Activated T-helper 1 cell treated with anti-CD3 and anti-CD28 coated beads, Interleukin-12 subunit alpha, Interleukin-12 subunit beta, Interleukin-2, Interleukin-4 antibody, amounts not matched to agents 30 ng/mL and 10 ng/mL and 1 ng/mL, durations not matched to agents 14 hours and 24 hours and 36 hours (primary cell): ENCODE measurements around the gene BASP1. TPM values are rescaled to one million over a fixed set of nuclear protein-coding genes. Genes with fewer than 3 reads are reported as not detected.
"Not testable (repeated sequence)": the region's sequence is repeated elsewhere in the genome, so short reads cannot be mapped to it uniquely, and the experiment has no call there.

ENCODE experiments used
- DNase-seq: peaks from one replicate; pipeline ENCODE4 v3.0.0; 2021; ENCODE audit warnings: low spot score
- H3K27ac Mint-ChIP-seq: one replicate; pipeline ENCODE4 v1.8.0; 2021; ENCODE audit warnings: mild to moderate bottlenecking, mixed read lengths
- H3K27me3 Mint-ChIP-seq: one replicate; pipeline ENCODE4 v1.8.0; 2022; ENCODE audit warnings: mild to moderate bottlenecking, moderate library complexity, mixed read lengths; ENCODE audit not compliant: insufficient read depth
- H3K36me3 Mint-ChIP-seq: one replicate; pipeline ENCODE4 v1.8.0; 2021; ENCODE audit warnings: low read depth, mixed read lengths
- H3K4me1 Mint-ChIP-seq: one replicate; pipeline ENCODE4 v1.8.0; 2021; ENCODE audit warnings: low read depth, mixed read lengths
- H3K4me3 Mint-ChIP-seq: one replicate; pipeline ENCODE4 v1.8.0; 2021; ENCODE audit warnings: mild to moderate bottlenecking, moderate library complexity, mixed read lengths
- H3K9me3 Mint-ChIP-seq: one replicate; pipeline ENCODE4 v1.8.0; 2021; ENCODE audit warnings: mixed read lengths
- intact Hi-C: fragments of 100-400 bp; cut with micrococcal nuclease; formaldehyde crosslinking; loops from one replicate; pipeline ENCODE4 v1.15.1; 2024
- total RNA-seq: library from RNA; stranded (reverse); gene quantifications from 2 replicates; pipeline ENCODE4 v1.2.3, GENCODE V29; 2022

Gene BASP1
- total RNA-seq, 1 donor from 2014 or later = 1.0 TPM

DNA sequence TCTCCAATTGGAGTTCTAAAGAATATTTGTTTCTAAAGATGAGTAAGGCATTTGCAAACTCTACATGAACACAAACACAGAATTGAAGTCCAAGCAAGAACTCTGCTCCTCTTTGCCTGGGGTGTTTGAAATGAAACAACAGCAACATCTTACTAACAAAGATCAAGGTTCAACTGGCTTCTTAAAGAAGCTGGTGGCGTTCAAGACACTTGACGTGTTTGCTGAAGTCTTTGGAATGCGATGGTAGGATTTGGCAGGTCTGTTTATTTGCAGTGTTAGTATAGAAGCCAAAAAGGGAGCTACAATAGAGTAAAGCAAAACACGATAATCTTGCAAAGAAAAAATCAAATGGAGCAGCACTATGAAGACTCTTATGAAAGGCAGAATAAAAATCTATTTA is 94.9 kb downstream of the BASP1 start:
- Mint-ChIP-seq H3K36me3 (no peaks in the 10 kb centered on the region), H3K4me3 (no peak overlapping the region), H3K9me3 (peaks cover 8% of the 10 kb centered on the region), H3K27me3 (peaks cover 2% of the 10 kb centered on the region), H3K27ac (no peak overlapping the region), H3K4me1 (no peaks in the 10 kb centered on the region)
- intact Hi-C loops = no loop called here
- no peak for DNase-seq

DNA sequence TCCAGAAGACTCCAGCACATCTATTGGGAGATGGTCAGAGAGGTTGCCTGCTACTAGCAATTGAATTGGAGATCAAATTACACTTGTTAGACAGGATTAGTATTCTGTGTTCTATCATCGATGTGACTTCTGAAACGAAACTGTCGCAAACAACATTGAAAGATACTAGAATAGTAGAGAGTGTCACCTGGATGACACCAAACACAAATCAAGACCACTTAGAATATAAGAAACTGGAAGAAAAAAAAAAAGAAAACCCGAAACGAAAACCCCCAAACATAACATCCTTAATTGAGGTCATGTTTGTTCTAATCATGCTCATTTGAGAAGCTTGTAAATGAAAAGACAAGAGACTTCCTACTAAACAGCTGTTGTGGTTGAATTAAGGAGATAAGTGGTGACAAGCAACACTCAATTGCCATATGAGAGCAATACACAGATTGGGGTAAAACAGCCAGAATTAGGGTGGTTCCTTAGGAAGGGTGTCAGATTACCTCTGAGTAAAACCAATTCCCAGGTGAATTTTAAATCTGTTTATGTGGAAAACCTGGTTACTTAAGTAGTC is 97.6 kb downstream of the BASP1 start:
- Mint-ChIP-seq H3K9me3 (peaks cover 4% of the 10 kb centered on the region), H3K4me3 (no peak overlapping the region), H3K36me3 (no peaks in the 10 kb centered on the region), H3K4me1 (no peaks in the 10 kb centered on the region), H3K27ac (no peak overlapping the region), H3K27me3 (peaks cover 2% of the 10 kb centered on the region)
- intact Hi-C loops = no loop called here
- DNase-seq = no peak

DNA sequence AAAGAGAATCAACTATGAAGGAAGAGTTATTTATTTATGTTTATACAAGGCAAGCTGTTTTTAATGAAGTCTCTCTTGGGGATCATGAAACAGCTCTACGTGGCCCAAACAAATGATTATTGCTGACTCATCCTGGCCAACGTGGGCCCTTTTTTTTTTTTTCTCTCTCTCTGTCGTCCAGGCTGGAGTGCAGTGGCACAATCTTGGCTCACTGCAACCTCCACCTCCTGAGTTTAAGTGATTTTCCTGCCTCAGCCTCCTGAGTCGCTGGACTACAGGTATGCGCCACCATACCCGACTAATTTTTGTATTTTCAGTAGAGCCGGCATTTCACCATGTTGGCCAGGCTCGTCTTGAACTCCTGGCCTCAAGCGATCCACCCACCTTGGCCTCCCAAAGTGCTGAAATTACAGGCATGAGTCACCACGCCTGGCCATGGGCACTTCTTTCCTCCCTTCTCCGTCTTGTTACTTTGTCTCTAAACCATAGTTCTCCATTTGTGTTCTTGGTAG is 98.3 kb downstream of the BASP1 start:
- peaks cover 2% of the 10 kb centered on the region for H3K27me3 Mint-ChIP-seq
- H3K9me3 Mint-ChIP-seq = peaks cover 10% of the 10 kb centered on the region
- H3K27ac Mint-ChIP-seq = no peak overlapping the region
- H3K36me3 Mint-ChIP-seq = no peaks in the 10 kb centered on the region
- no peak for DNase-seq
- intact Hi-C loops = no loop called here
- no peak overlapping the region for H3K4me3 Mint-ChIP-seq
- no peaks in the 10 kb centered on the region for H3K4me1 Mint-ChIP-seq

DNA sequence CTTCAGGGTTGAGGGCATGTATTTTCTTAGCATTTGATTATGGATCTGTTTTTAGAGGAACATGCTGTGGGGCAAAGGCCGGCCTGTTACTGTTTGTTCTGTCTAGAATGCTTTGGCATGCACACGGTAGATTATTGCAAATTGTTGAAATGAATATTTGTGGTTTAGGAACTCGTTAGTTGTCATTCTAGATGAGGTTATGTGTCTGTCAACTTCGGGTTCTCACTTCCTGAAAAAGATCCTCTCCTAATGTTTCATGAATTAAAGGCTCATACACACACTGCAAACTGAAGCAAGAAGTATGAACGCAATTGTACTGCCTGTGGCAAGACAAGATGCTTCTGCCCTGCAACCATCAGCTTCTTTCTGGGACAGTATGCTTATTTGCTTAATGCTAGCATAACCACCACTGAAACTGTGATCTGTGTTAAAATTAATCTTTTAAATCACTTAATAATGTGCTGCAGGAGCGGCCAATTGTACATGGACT is 99.6 kb downstream of the BASP1 start:
- Mint-ChIP-seq H3K27me3 (peaks cover 2% of the 10 kb centered on the region), H3K4me3 (no peak overlapping the region), H3K36me3 (no peaks in the 10 kb centered on the region), H3K9me3 (peaks cover 11% of the 10 kb centered on the region), H3K27ac (no peak overlapping the region), H3K4me1 (no peaks in the 10 kb centered on the region)
- intact Hi-C loops = no loop called here
- no peak for DNase-seq

DNA sequence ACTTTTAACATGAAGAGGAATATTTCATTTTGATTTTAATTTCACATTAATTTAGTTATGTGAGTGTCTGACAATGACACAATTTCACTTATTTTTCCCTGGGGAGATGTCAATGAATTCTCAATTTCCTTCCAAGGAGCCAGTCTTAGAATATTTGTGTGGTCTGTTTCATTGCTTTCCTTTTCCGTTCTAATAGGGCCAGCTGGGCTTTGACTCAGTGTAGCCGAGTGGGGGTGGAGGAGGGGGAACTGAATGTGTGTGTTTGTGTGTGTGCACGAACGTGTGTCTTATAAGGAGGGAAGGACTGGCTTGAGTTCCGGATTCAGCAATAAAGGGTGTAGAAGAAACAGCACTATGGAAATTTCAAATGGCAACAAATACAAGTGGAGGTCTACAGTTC is 100.0 kb downstream of the BASP1 start:
- H3K9me3 Mint-ChIP-seq = peaks cover 11% of the 10 kb centered on the region
- H3K4me3 Mint-ChIP-seq = no peak overlapping the region
- H3K4me1 Mint-ChIP-seq = no peaks in the 10 kb centered on the region
- H3K36me3 Mint-ChIP-seq = no peaks in the 10 kb centered on the region
- no peak for DNase-seq
- intact Hi-C loops = no loop called here
- H3K27ac Mint-ChIP-seq = no peak overlapping the region
- H3K27me3 Mint-ChIP-seq = peaks cover 2% of the 10 kb centered on the region

DNA sequence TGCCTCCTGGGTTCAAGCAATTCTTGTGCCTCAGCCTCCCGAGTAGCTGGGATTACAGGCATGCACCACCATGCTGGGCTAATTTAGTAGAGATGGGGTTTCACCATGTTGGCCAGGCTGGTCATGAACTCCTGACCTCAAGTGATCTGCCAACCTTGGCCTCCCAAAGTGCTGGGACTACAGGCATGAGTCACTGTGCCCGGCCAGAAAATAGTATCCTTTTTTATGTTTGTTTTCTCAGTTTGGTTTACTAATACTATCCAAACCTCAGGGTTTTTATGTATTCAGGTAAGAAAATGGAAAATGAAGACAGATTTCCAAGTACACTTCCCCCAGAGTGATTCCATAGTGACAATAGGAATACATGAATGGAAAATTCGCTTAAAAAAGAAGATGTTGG is 101.7 kb downstream of the BASP1 start:
- H3K27ac Mint-ChIP-seq, H3K36me3 Mint-ChIP-seq, DNase-seq, intact Hi-C loops, H3K4me1 Mint-ChIP-seq, H3K27me3 Mint-ChIP-seq, H3K4me3 Mint-ChIP-seq: not testable (repeated sequence)
- peaks cover 15% of the 10 kb centered on the region for H3K9me3 Mint-ChIP-seq

DNA sequence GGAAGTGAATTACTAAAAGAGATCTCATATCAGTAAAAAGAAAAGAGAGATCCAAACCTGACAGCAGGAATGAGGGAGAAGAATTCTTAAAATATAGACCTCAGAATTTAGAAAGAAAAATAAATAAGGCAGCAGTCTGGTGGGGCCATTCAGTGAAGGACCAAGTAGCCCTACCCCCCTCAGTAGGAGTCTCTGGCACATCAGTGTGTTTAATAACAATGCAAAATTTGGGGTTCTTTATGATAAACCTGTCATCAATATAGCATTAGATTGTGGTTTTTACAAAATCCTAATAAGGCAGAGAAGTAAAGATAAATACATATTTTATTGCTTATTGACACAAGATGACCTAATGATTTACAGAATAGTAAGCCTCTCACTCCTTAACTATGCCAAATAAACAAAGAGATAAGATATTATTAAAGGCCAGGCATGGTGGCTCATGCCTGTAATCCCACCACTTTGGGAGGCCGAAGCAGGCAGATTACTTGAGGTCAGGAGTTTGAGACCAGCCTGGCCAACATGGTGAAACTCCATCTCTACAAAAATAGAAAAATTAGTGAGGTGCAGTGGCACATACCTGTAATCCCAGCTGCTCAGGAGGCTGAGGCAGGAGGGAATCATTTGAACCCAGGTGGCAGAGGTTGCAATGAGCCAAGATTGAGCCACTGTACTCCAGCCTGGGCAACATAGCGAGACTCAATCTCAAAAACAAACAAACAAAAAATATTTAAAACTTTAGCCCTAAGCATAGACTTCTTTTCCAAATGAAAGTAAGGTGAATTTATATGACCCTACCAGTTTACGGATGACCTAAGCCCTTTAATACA is 108.6 kb downstream of the BASP1 start:
- intact Hi-C loops = no loop called here
- no peak for DNase-seq
- H3K27me3 Mint-ChIP-seq = no peaks in the 10 kb centered on the region
- H3K36me3 Mint-ChIP-seq = no peaks in the 10 kb centered on the region
- no peak overlapping the region for H3K27ac Mint-ChIP-seq
- H3K4me1 Mint-ChIP-seq = no peaks in the 10 kb centered on the region
- H3K9me3 Mint-ChIP-seq = peaks cover 7% of the 10 kb centered on the region
- H3K4me3 Mint-ChIP-seq = no peak overlapping the region
